Measurements from ENCODE around the gene KANSL3.
"Not testable (repeated sequence)": the region's sequence is repeated elsewhere in the genome, so short reads cannot be mapped to it uniquely, and the experiment has no call there.

Gene KANSL3

GRCh38 chr2:96656540-96656939 lies 18.4 kb upstream of the KANSL3 start:
- Histone ChIP-seq H3K27me3 (ENCODE audit: control insufficient read depth, insufficient read depth, low read length) (no peaks in the 10 kb centered on the region), H3K4me2 (ENCODE audit: low read length) (no peak overlapping the region), H3K9ac (no peak overlapping the region), H2AFZ (no peak overlapping the region), H3K4me3 (ENCODE audit: low read depth, low read length) (no peak overlapping the region), H3K4me1 (no peaks in the 10 kb centered on the region), H3K36me3 (ENCODE audit: control insufficient read depth, insufficient read depth, low read length) (no peaks in the 10 kb centered on the region), H3K9me3 (ENCODE audit: control insufficient read depth, low read length) (no peaks in the 10 kb centered on the region), H3K27ac (no peak overlapping the region), H3K79me2 (no peaks in the 10 kb centered on the region)
- TF ChIP-seq, protein P1, sequence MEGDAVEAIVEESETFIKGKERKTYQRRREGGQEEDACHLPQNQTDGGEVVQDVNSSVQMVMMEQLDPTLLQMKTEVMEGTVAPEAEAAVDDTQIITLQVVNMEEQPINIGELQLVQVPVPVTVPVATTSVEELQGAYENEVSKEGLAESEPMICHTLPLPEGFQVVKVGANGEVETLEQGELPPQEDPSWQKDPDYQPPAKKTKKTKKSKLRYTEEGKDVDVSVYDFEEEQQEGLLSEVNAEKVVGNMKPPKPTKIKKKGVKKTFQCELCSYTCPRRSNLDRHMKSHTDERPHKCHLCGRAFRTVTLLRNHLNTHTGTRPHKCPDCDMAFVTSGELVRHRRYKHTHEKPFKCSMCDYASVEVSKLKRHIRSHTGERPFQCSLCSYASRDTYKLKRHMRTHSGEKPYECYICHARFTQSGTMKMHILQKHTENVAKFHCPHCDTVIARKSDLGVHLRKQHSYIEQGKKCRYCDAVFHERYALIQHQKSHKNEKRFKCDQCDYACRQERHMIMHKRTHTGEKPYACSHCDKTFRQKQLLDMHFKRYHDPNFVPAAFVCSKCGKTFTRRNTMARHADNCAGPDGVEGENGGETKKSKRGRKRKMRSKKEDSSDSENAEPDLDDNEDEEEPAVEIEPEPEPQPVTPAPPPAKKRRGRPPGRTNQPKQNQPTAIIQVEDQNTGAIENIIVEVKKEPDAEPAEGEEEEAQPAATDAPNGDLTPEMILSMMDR (IDR thresholded peaks at IDR 0.05), result no peak

- TF ChIP-seq, protein P1 (IDR thresholded peaks at IDR 0.05), result no peak
- H2AFZ ChIP-seq, result no peak overlapping the region
- H3K79me2 ChIP-seq, result no peaks in the 10 kb centered on the region
- H3K9ac ChIP-seq, result no peak overlapping the region
- no peak overlapping the region for H3K4me2 ChIP-seq (ENCODE audit: low read length)
- no peaks in the 10 kb centered on the region for H3K36me3 ChIP-seq (ENCODE audit: control insufficient read depth, insufficient read depth, low read length)
- no peak overlapping the region for H3K4me3 ChIP-seq (ENCODE audit: low read depth, low read length)
- H3K9me3 ChIP-seq (ENCODE audit: control insufficient read depth, low read length), result no peaks in the 10 kb centered on the region
- no peaks in the 10 kb centered on the region for H3K27me3 ChIP-seq (ENCODE audit: control insufficient read depth, insufficient read depth, low read length)
- no peaks in the 10 kb centered on the region for H3K4me1 ChIP-seq
- H3K27ac ChIP-seq, result no peak overlapping the region
Measured at GRCh38 chr2:96655526-96655925, 17.4 kb upstream of the KANSL3 start.

GRCh38 chr2:96654791-96655190 lies 16.7 kb upstream of the KANSL3 start:
- not testable (repeated sequence) for H3K36me3 ChIP-seq (ENCODE audit: control insufficient read depth, insufficient read depth, low read length); H3K9ac ChIP-seq; H3K9me3 ChIP-seq (ENCODE audit: control insufficient read depth, low read length); H3K4me2 ChIP-seq (ENCODE audit: low read length); H3K4me1 ChIP-seq; H3K79me2 ChIP-seq; H3K27me3 ChIP-seq (ENCODE audit: control insufficient read depth, insufficient read depth, low read length); H3K4me3 ChIP-seq (ENCODE audit: low read depth, low read length); H2AFZ ChIP-seq; H3K27ac ChIP-seq

DNA sequence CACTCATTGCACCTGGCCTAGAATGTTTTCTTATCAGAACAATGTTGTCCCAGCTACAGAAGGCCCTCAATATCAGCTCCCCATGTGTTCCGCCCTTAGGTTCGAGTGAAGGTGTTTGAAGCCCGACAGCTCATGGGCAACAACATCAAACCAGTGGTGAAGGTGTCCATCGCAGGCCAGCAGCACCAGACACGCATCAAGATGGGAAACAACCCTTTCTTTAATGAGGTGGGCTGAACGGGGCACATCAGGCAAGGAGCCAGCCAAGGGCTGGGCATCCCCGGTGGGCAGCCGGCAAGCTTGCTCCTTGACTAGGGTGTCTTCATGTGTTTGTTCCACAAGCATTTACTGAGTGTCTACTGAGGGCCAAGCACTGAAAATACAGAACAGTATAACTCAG lies 13.7 kb upstream of the KANSL3 start:
- no peak overlapping the region for H3K4me3 ChIP-seq (ENCODE audit: low read depth, low read length)
- H3K4me1 ChIP-seq, result peaks cover 6% of the 10 kb centered on the region
- H3K27me3 ChIP-seq (ENCODE audit: control insufficient read depth, insufficient read depth, low read length), result no peaks in the 10 kb centered on the region
- no peaks in the 10 kb centered on the region for H3K36me3 ChIP-seq (ENCODE audit: control insufficient read depth, insufficient read depth, low read length)
- no peaks in the 10 kb centered on the region for H3K79me2 ChIP-seq
- H3K27ac ChIP-seq, result no peak overlapping the region
- H3K9ac ChIP-seq, result no peak overlapping the region
- TF ChIP-seq, protein P1 (IDR thresholded peaks at IDR 0.05), result no peak
- no peak overlapping the region for H2AFZ ChIP-seq
- no peaks in the 10 kb centered on the region for H3K9me3 ChIP-seq (ENCODE audit: control insufficient read depth, low read length)
- no peak overlapping the region for H3K4me2 ChIP-seq (ENCODE audit: low read length)

DNA sequence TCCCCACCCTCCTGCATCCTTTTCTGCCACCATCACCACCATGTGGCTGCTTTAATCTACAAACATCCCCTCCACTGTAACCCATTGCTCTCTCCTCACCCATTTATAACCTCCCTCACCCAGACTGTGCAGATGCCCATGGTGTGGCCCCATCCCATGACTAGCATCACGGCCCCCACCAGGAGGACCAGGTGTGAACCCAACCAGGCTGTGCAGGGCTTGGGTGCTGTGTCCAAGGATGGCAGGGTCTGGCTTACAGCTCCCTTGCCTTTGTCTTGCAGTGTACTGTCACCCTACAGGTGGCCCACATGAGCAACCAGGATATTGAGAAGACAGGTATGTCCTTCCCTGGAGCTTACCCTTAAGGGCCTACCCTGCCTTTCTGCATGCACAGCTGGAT lies 11.2 kb upstream of the KANSL3 start:
- Histone ChIP-seq H3K4me3 (ENCODE audit: low read depth, low read length) (no peak overlapping the region), H3K4me2 (ENCODE audit: low read length) (no peak overlapping the region), H3K9me3 (ENCODE audit: control insufficient read depth, low read length) (no peaks in the 10 kb centered on the region), H3K27me3 (ENCODE audit: control insufficient read depth, insufficient read depth, low read length) (no peaks in the 10 kb centered on the region), H3K79me2 (no peaks in the 10 kb centered on the region), H3K4me1 (peaks cover 6% of the 10 kb centered on the region), H3K36me3 (ENCODE audit: control insufficient read depth, insufficient read depth, low read length) (no peaks in the 10 kb centered on the region), H3K9ac (no peak overlapping the region), H2AFZ (no peak overlapping the region), H3K27ac (no peak overlapping the region)
- TF ChIP-seq, protein P1 (IDR thresholded peaks at IDR 0.05), result no peak
